IMR-90 (cell line): ENCODE results near the gene MYBL2. TPM values are rescaled to one million over a fixed set of nuclear protein-coding genes. Genes with fewer than 3 reads are reported as not detected.

Experiments used
- ATAC-seq: fragments of 200-7000 bp; cut with Tn5 transposase; 2 replicates; pipeline ENCODE4 v1.9.1; 2020; ENCODE audit warnings: low read depth, mild to moderate bottlenecking, moderate library complexity
- BruUV-seq: library from RNA; stranded (reverse); fragments of 400-500 nt; replicated peaks from 2 replicates; lab custom pipeline; 2021; lab: Mats Ljungman, UMichigan
- CTCF ChIA-PET: fragments of 300-600 bp; formaldehyde crosslinking; extraction: SDS; loops from one replicate; lab custom pipeline; 2021; ENCODE audit warnings: antibody characterized with exemption; lab: Yijun Ruan, JAX
- POLR2A ChIA-PET: fragments of 300-600 bp; sonication (Branson Sonifier 250); formaldehyde crosslinking; loops from one replicate; lab custom pipeline; 2022; ENCODE audit warnings: antibody characterized with exemption; ENCODE audit not compliant: unreplicated experiment; lab: Charles Lee
- DNase-seq: peaks from one replicate; pipeline ENCODE4 v3.0.0; 2013
- H2AFZ ChIP-seq: replicated peaks from 2 replicates; pipeline ENCODE3; 2013; ENCODE audit warnings: low read length, mild to moderate bottlenecking; ENCODE audit not compliant: poor library complexity
- H2AK5ac ChIP-seq: 2 replicates; pipeline ENCODE4 v1.6.1; 2013; ENCODE audit warnings: low read depth, low read length, inconsistent platforms
- H2AK9ac ChIP-seq: replicated peaks from 2 replicates; pipeline ENCODE3; 2013; ENCODE audit warnings: mild to moderate bottlenecking, low read depth, low read length, moderate library complexity; ENCODE audit not compliant: poor library complexity
- H2BK120ac ChIP-seq: 2 replicates; pipeline ENCODE4 v1.6.1; 2013; ENCODE audit warnings: low read depth, low read length, inconsistent platforms
- H2BK15ac ChIP-seq: 3 replicates; pipeline ENCODE4 v1.6.1; 2013; ENCODE audit warnings: low read depth, low read length, inconsistent platforms
- H2BK20ac ChIP-seq: 2 replicates; pipeline ENCODE4 v1.6.1; 2013; ENCODE audit warnings: low read depth, mild to moderate bottlenecking, inconsistent platforms, low read length, moderate library complexity
- H2BK5ac ChIP-seq: 2 replicates; pipeline ENCODE4 v1.6.1; 2013; ENCODE audit warnings: mild to moderate bottlenecking, low read depth, low read length, inconsistent platforms; ENCODE audit not compliant: poor library complexity, severe bottlenecking
- H3K14ac ChIP-seq: replicated peaks from 2 replicates; pipeline ENCODE4 v1.6.1; 2013; ENCODE audit warnings: low read depth, low read length, inconsistent platforms
- H3K18ac ChIP-seq: 2 replicates; pipeline ENCODE4 v1.6.1; 2013; ENCODE audit warnings: low read depth, low read length, control low read depth
- H3K23ac ChIP-seq: 2 replicates; pipeline ENCODE4 v1.6.1; 2013; ENCODE audit warnings: low read depth, low read length, inconsistent platforms
- H3K27ac ChIP-seq: 2 replicates; pipeline ENCODE4 v1.5.1; 2013; ENCODE audit warnings: mild to moderate bottlenecking, control low read depth, low read length; ENCODE audit not compliant: insufficient read depth
- H3K27me3 ChIP-seq: 2 replicates; pipeline ENCODE4 v1.6.1; 2013; ENCODE audit warnings: low read length; ENCODE audit not compliant: control insufficient read depth, insufficient read depth
- H3K36me3 ChIP-seq: 2 replicates; pipeline ENCODE4 v1.6.1; 2013; ENCODE audit warnings: low read length, mixed read lengths; ENCODE audit not compliant: control insufficient read depth, insufficient read depth
- H3K4ac ChIP-seq: 2 replicates; pipeline ENCODE4 v1.6.1; 2013; ENCODE audit warnings: low read depth, low read length, inconsistent platforms
- H3K4me1 ChIP-seq: 2 replicates; pipeline ENCODE4 v1.6.1; 2013; ENCODE audit warnings: low read length, mixed read lengths; ENCODE audit not compliant: control insufficient read depth, insufficient read depth
- H3K4me2 ChIP-seq: 2 replicates; pipeline ENCODE4 v1.6.1; 2013; ENCODE audit warnings: low read depth, mild to moderate bottlenecking, control low read depth, low read length, moderate library complexity
- H3K4me3 ChIP-seq: 2 replicates; pipeline ENCODE4 v1.5.1; 2013; ENCODE audit warnings: low read depth, mild to moderate bottlenecking, control low read depth, low read length, moderate library complexity; ENCODE audit not compliant: insufficient read depth
- H3K56ac ChIP-seq: 2 replicates; pipeline ENCODE4 v1.6.1; 2013; ENCODE audit warnings: low read length, inconsistent platforms; ENCODE audit not compliant: insufficient read depth; ENCODE audit errors: extremely low read depth
- H3K79me1 ChIP-seq, 2 experiments: 2 replicates each; pipeline ENCODE4 v1.6.1; 2013; ENCODE audit warnings: low read length in 2 of 2, inconsistent platforms in 1 of 2, low read depth in 1 of 2
- H3K9ac ChIP-seq: 2 replicates; pipeline ENCODE4 v1.6.1; 2013; ENCODE audit warnings: low read depth, low read length, control low read depth
- H3K9me1 ChIP-seq: 2 replicates; pipeline ENCODE4 v1.6.1; 2013; ENCODE audit warnings: low read length, inconsistent platforms; ENCODE audit not compliant: insufficient read depth
- H3K9me3 ChIP-seq: 2 replicates; pipeline ENCODE4 v1.6.1; 2013; ENCODE audit warnings: low read length; ENCODE audit not compliant: control insufficient read depth, insufficient read depth
- H4K20me1 ChIP-seq: 2 replicates; pipeline ENCODE4 v1.6.1; 2013; ENCODE audit warnings: low read length, inconsistent platforms; ENCODE audit not compliant: insufficient read depth
- H4K5ac ChIP-seq: 2 replicates; pipeline ENCODE4 v1.6.1; 2013; ENCODE audit warnings: mild to moderate bottlenecking, low read depth, low read length, control low read depth
- H4K8ac ChIP-seq, 2 experiments: 2 replicates each; pipeline ENCODE4 v1.6.1; 2013; ENCODE audit warnings: low read depth in 2 of 2, low read length in 2 of 2, control low read depth in 1 of 2, inconsistent platforms in 1 of 2
- H4K91ac ChIP-seq: 2 replicates; pipeline ENCODE4 v1.6.1; 2013; ENCODE audit warnings: low read depth, low read length, inconsistent platforms; ENCODE audit not compliant: insufficient read depth
- BHLHE40 ChIP-seq: fragments of 150-350 bp; IDR thresholded peaks from 2 replicates; pipeline ENCODE4 v1.6.1; 2016; ENCODE audit warnings: mild to moderate bottlenecking, low read depth, low read length
- CEBPB ChIP-seq: IDR thresholded peaks from 2 replicates; pipeline ENCODE4 v1.6.1; 2012; ENCODE audit warnings: low read depth, low read length, improper control_type of control experiment
- CHD1 ChIP-seq: IDR thresholded peaks from 2 replicates; pipeline ENCODE4 v1.6.1; 2012; ENCODE audit warnings: low read depth, low read length, improper control_type of control experiment
- FOS ChIP-seq: fragments of 150-350 bp; IDR thresholded peaks from 2 replicates; pipeline ENCODE4 v1.6.1; 2016; ENCODE audit warnings: low read depth, low read length
- MAFK ChIP-seq: IDR thresholded peaks from 2 replicates; pipeline ENCODE4 v1.6.1; 2012; ENCODE audit warnings: low read depth, low read length, improper control_type of control experiment
- MAZ ChIP-seq: IDR thresholded peaks from 2 replicates; pipeline ENCODE4 v1.6.1; 2012; ENCODE audit warnings: low read depth, mild to moderate bottlenecking, low read length, improper control_type of control experiment, moderate library complexity, borderline replicate concordance
- MXI1 ChIP-seq: IDR thresholded peaks from 2 replicates; pipeline ENCODE4 v1.6.1; 2012; ENCODE audit warnings: low read depth, mild to moderate bottlenecking, low read length, moderate library complexity, borderline replicate concordance
- NFE2L2 ChIP-seq: fragments of 150-350 bp; IDR thresholded peaks from 2 replicates; pipeline ENCODE4 v1.6.1; 2016; ENCODE audit warnings: low read depth, mild to moderate bottlenecking, low read length
- POLR2A ChIP-seq: IDR thresholded peaks from 2 replicates; pipeline ENCODE4 v1.6.1; 2012; ENCODE audit warnings: mild to moderate bottlenecking, low read depth, low read length
- RAD21 ChIP-seq: IDR thresholded peaks from 2 replicates; pipeline ENCODE4 v1.6.1; 2012; ENCODE audit warnings: low read length, improper control_type of control experiment
- RCOR1 ChIP-seq: IDR thresholded peaks from 2 replicates; pipeline ENCODE4 v1.6.1; 2012; ENCODE audit warnings: mild to moderate bottlenecking, low read length, improper control_type of control experiment; ENCODE audit not compliant: insufficient replicate concordance
- RFX5 ChIP-seq: IDR thresholded peaks from 2 replicates; pipeline ENCODE4 v1.8.0; 2012; ENCODE audit warnings: low read depth, mild to moderate bottlenecking, low read length, moderate library complexity
- SMC3 ChIP-seq: fragments of 150-350 bp; IDR thresholded peaks from 2 replicates; pipeline ENCODE4 v1.6.1; 2016; ENCODE audit warnings: low read depth, mild to moderate bottlenecking, antibody characterized with exemption, low read length, moderate library complexity
- USF2 ChIP-seq: fragments of 150-350 bp; IDR thresholded peaks from 2 replicates; pipeline ENCODE4 v1.6.1; 2017; ENCODE audit warnings: mild to moderate bottlenecking, antibody characterized with exemption, low read length, low read depth
- WGBS, 2 experiments: methylation state at CpG; one replicate each; pipeline versions ENCODE4 v1.1.5 to v1.1.7; 2013; ENCODE audit warnings: missing lambda C conversion rate in 2 of 2; ENCODE audit not compliant: insufficient read length in 1 of 2; ENCODE audit errors: extremely low coverage in 2 of 2; 5-methylcytosine and 5-hydroxymethylcytosine counted together
- dilution Hi-C: fragments of 300-500 bp; cut with HindIII; formaldehyde crosslinking; loops from one replicate; pipeline ENCODE4 v1.14.3; 2018; ENCODE audit warnings: low sequenced_read_pairs; ENCODE audit not compliant: unreplicated experiment
- in situ Hi-C: fragments of 300-500 bp; cut with MboI; formaldehyde crosslinking; loops from 3 replicates; pipeline ENCODE4 v1.14.3; 2019; ENCODE audit warnings: low sequenced_read_pairs, inconsistent platforms, mixed read lengths
- intact Hi-C: fragments of 100-400 bp; cut with micrococcal nuclease; formaldehyde crosslinking; loops from 2 replicates; pipeline ENCODE4 v1.10.0; 2022
- polyA plus RNA-seq, 3 experiments: library from polyadenylated mRNA; depleted of rRNA; stranded (reverse); fragments of >200 nt; gene quantifications; 2 replicates each; pipeline ENCODE4 v1.2.3, GENCODE V29; 2012; ENCODE audit warnings: low replicate concordance in 1 of 3
- total RNA-seq: library from RNA; depleted of rRNA; stranded (reverse); fragments of >200 nt; gene quantifications from 2 replicates; pipeline ENCODE4 v1.2.3, GENCODE V29; 2012
- TF ChIP-seq, protein P1 (sequence below): conservative IDR thresholded peaks from 2 replicates; pipeline ENCODE4 v1.5.1; 2012; ENCODE audit warnings: mild to moderate bottlenecking, low read depth, low read length, improper control_type of control experiment
- TF ChIP-seq, protein P2 (sequence below): fragments of 150-350 bp; IDR thresholded peaks from 2 replicates; pipeline ENCODE4 v1.6.1; 2016; ENCODE audit warnings: low read depth, mild to moderate bottlenecking, low read length, moderate library complexity, borderline replicate concordance

MYBL2 gene
- total and polyA plus RNA-seq, 2 of the 4 experiments (the other 2 are of a cell fraction), result 12.4 to 23.1 TPM

GRCh38 chr20:43731927-43732326 is 65.0 kb downstream of the MYBL2 start:
- H3K14ac ChIP-seq, result no peak overlapping the region
- no peak overlapping the region for H3K4ac ChIP-seq
- no peak overlapping the region for H2BK120ac ChIP-seq
- 0 out of 2 replicates have a peak, but pooled peaks have one; percentile 11 for ATAC-seq
- TF ChIP-seq USF2 (no peak), BHLHE40 (no peak), POLR2A (no peak), RFX5 (no peak), SMC3 (no peak), MAZ (no peak), MXI1 (no peak), RCOR1 (no peak), MAFK (no peak), CHD1 (no peak), CEBPB (no peak), FOS (no peak), RAD21 (no peak), NFE2L2 (no peak)
- TF ChIP-seq, protein P1, sequence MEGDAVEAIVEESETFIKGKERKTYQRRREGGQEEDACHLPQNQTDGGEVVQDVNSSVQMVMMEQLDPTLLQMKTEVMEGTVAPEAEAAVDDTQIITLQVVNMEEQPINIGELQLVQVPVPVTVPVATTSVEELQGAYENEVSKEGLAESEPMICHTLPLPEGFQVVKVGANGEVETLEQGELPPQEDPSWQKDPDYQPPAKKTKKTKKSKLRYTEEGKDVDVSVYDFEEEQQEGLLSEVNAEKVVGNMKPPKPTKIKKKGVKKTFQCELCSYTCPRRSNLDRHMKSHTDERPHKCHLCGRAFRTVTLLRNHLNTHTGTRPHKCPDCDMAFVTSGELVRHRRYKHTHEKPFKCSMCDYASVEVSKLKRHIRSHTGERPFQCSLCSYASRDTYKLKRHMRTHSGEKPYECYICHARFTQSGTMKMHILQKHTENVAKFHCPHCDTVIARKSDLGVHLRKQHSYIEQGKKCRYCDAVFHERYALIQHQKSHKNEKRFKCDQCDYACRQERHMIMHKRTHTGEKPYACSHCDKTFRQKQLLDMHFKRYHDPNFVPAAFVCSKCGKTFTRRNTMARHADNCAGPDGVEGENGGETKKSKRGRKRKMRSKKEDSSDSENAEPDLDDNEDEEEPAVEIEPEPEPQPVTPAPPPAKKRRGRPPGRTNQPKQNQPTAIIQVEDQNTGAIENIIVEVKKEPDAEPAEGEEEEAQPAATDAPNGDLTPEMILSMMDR, result no peak
- TF ChIP-seq, protein P2, sequence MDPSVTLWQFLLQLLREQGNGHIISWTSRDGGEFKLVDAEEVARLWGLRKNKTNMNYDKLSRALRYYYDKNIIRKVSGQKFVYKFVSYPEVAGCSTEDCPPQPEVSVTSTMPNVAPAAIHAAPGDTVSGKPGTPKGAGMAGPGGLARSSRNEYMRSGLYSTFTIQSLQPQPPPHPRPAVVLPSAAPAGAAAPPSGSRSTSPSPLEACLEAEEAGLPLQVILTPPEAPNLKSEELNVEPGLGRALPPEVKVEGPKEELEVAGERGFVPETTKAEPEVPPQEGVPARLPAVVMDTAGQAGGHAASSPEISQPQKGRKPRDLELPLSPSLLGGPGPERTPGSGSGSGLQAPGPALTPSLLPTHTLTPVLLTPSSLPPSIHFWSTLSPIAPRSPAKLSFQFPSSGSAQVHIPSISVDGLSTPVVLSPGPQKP, result no peak
- CTCF ChIA-PET, result interaction anchor here (1.1 kb wide), 1 partner anchor 18 kb away, joined by 4 read pairs; no protein-coding TSS in a partner anchor
- no peak overlapping the region for H3K4me2 ChIP-seq
- in situ Hi-C loops, result no loop called here
- H3K27ac ChIP-seq, result no peak overlapping the region
- H3K4me1 ChIP-seq, result peaks cover 7% of the 10 kb centered on the region; the same call in 1 of the 2 replicates
- no peaks in the 10 kb centered on the region for H3K9me3 ChIP-seq
- H3K4me3 ChIP-seq, result no peak overlapping the region
- peak overlapping the region; percentile 69; the same call in 1 of the 2 replicates for H2AK5ac ChIP-seq
- H2BK20ac ChIP-seq, result no peak overlapping the region
- H3K36me3 ChIP-seq, result no peaks in the 10 kb centered on the region
- H3K23ac ChIP-seq, result no peak overlapping the region
- no peak overlapping the region for H3K56ac ChIP-seq
- H3K79me1 ChIP-seq, result no peaks in the 10 kb centered on the region
- H3K9ac ChIP-seq, result no peak overlapping the region
- intact Hi-C loops, result no loop called here
- no CpG with 5 or more reads among the region's 5 CpGs for WGBS, 2 experiments
- peaks cover 6% of the 10 kb centered on the region for H3K9me1 ChIP-seq
- no peak for DNase-seq
- no peak overlapping the region for H4K8ac ChIP-seq
- no peak overlapping the region for H4K91ac ChIP-seq
- H3K27me3 ChIP-seq, result peaks cover 9% of the 10 kb centered on the region
- dilution Hi-C loops, result no loop called here
- no TSS peak for BruUV-seq
- H2BK5ac ChIP-seq, result no peak overlapping the region
- peaks cover 3% of the 10 kb centered on the region; the same call in 1 of the 2 replicates for H4K20me1 ChIP-seq
- H4K5ac ChIP-seq, result no peak overlapping the region
- H2BK15ac ChIP-seq, result no peak overlapping the region
- POLR2A ChIA-PET, result no interaction called here
- no peak overlapping the region for H2AFZ ChIP-seq
- no peak overlapping the region for H2AK9ac ChIP-seq
- no peak overlapping the region for H3K18ac ChIP-seq
